Measurements from ENCODE around the gene DNAJC11. TPM values are rescaled to one million over a fixed set of nuclear protein-coding genes. Genes with fewer than 3 reads are reported as not detected.
"Not testable (repeated sequence)": the region's sequence is repeated elsewhere in the genome, so short reads cannot be mapped to it uniquely, and the experiment has no call there.

DNAJC11 gene
- total RNA-seq, 1 donor from 2014 or later: 36.4 TPM

- Histone ChIP-seq H3K4me3 (no peak overlapping the region), H3K9me3 (no peaks in the 10 kb centered on the region), H3K36me3 (peaks cover 55% of the 10 kb centered on the region), H3K27ac (no peak overlapping the region), H3K4me1 (no peaks in the 10 kb centered on the region), H3K27me3 (ENCODE audit: low read depth) (no peaks in the 10 kb centered on the region)
- ATAC-seq (no peak), DNase-seq (no peak)
- TF ChIP-seq CTCF (IDR thresholded peaks at IDR 0.05): no peak
- intact Hi-C loops (cut with DNase I): no loop called here
Measured at GRCh38 chr1:6672558-6672957, 29.1 kb downstream of the DNAJC11 start.

- DNase-seq: no peak
Measured at GRCh38 chr1:6668503-6668902, 33.1 kb downstream of the DNAJC11 start.

GRCh38 chr1:6667139-6667538, 34.5 kb downstream of the DNAJC11 start:
- Histone ChIP-seq H3K27ac (no peak overlapping the region), H3K36me3 (peaks cover 31% of the 10 kb centered on the region), H3K27me3 (ENCODE audit: low read depth) (no peaks in the 10 kb centered on the region), H3K9me3 (no peaks in the 10 kb centered on the region), H3K4me1 (no peaks in the 10 kb centered on the region), H3K4me3 (no peak overlapping the region)
- TF ChIP-seq CTCF (IDR thresholded peaks at IDR 0.05): no peak
- DNase-seq (no peak), ATAC-seq (no peak)
- intact Hi-C loops (cut with DNase I): no loop called here

More at GRCh38 chr1:6668503-6668902, 33.1 kb downstream of the DNAJC11 start:
- intact Hi-C loops (cut with DNase I): no loop called here
- Histone ChIP-seq H3K27me3 (ENCODE audit: low read depth) (no peaks in the 10 kb centered on the region), H3K4me3 (no peak overlapping the region), H3K4me1 (no peaks in the 10 kb centered on the region), H3K27ac (no peak overlapping the region), H3K9me3 (no peaks in the 10 kb centered on the region), H3K36me3 (peaks cover 44% of the 10 kb centered on the region)
- no peak for ATAC-seq
- TF ChIP-seq CTCF (IDR thresholded peaks at IDR 0.05): no peak

GRCh38 chr1:6666696-6667095, 34.9 kb downstream of the DNAJC11 start:
- no peak for TF ChIP-seq CTCF (IDR thresholded peaks at IDR 0.05)

GRCh38 chr1:6662468-6662867, 39.1 kb downstream of the DNAJC11 start:
- ATAC-seq; H3K4me1 ChIP-seq; H3K4me3 ChIP-seq; DNase-seq; H3K27ac ChIP-seq; intact Hi-C loops (cut with DNase I); H3K9me3 ChIP-seq; H3K27me3 ChIP-seq (ENCODE audit: low read depth): not testable (repeated sequence)
- H3K36me3 ChIP-seq: peaks cover 23% of the 10 kb centered on the region

More at GRCh38 chr1:6666696-6667095, 34.9 kb downstream of the DNAJC11 start:
- ATAC-seq (no peak), DNase-seq (no peak)
- no peaks in the 10 kb centered on the region for H3K9me3 ChIP-seq
- intact Hi-C loops (cut with DNase I): no loop called here
- no peaks in the 10 kb centered on the region for H3K4me1 ChIP-seq
- H3K27ac ChIP-seq: no peak overlapping the region
- H3K36me3 ChIP-seq: peaks cover 31% of the 10 kb centered on the region
- no peaks in the 10 kb centered on the region for H3K27me3 ChIP-seq (ENCODE audit: low read depth)
- no peak overlapping the region for H3K4me3 ChIP-seq

- DNase-seq (no peak), ATAC-seq (no peak)
- Histone ChIP-seq H3K27ac (no peak overlapping the region), H3K4me1 (no peaks in the 10 kb centered on the region), H3K36me3 (peaks cover 5% of the 10 kb centered on the region), H3K4me3 (no peak overlapping the region), H3K27me3 (ENCODE audit: low read depth) (no peaks in the 10 kb centered on the region), H3K9me3 (no peaks in the 10 kb centered on the region)
- no peak for TF ChIP-seq CTCF (IDR thresholded peaks at IDR 0.05)
- intact Hi-C loops (cut with DNase I): no loop called here
Measured at GRCh38 chr1:6660415-6661049, 41.1 kb downstream of the DNAJC11 start.
